HEK293T (cell line): ENCODE data around the gene CAV3.

Experiments used
- CTCF ChIA-PET: fragments of 350-600 bp; formaldehyde crosslinking; extraction: SDS; loops from one replicate; lab custom pipeline; 2021; ENCODE audit warnings: antibody characterized with exemption, inconsistent platforms; lab: Yijun Ruan, JAX
- POLR2A ChIA-PET: fragments of 350-600 bp; formaldehyde crosslinking; extraction: SDS; loops from one replicate; lab custom pipeline; 2020; ENCODE audit warnings: antibody characterized with exemption, inconsistent platforms; lab: Yijun Ruan, JAX
- DNase-seq: peaks from one replicate; pipeline ENCODE4 v3.0.0; 2012; ENCODE audit warnings: mixed read lengths; ENCODE audit errors: extremely low spot score
- ARNT ChIP-seq: fragments of 450-650 bp; IDR thresholded peaks from 2 replicates; pipeline ENCODE4 v1.6.1; 2017; ENCODE audit warnings: mild to moderate bottlenecking
- BHLHE40 ChIP-seq: fragments of 450-650 bp; IDR thresholded peaks from 2 replicates; pipeline ENCODE4 v1.6.1; 2016; ENCODE audit warnings: mild to moderate bottlenecking, moderate library complexity, borderline replicate concordance
- CTBP1 ChIP-seq: fragments of 450-650 bp; IDR thresholded peaks from 2 replicates; pipeline ENCODE4 v1.6.1; 2016; ENCODE audit warnings: borderline replicate concordance
- ELF4 ChIP-seq: fragments of 450-650 bp; IDR thresholded peaks from 2 replicates; pipeline ENCODE4 v1.6.1; 2017; ENCODE audit warnings: antibody characterized with exemption
- FOXA1 ChIP-seq: fragments of 450-650 bp; IDR thresholded peaks from 2 replicates; pipeline ENCODE4 v1.6.1; 2016; ENCODE audit warnings: mild to moderate bottlenecking
- FOXK2 ChIP-seq: fragments of 450-650 bp; IDR thresholded peaks from 2 replicates; pipeline ENCODE4 v1.6.1; 2016; ENCODE audit warnings: mild to moderate bottlenecking
- FOXM1 ChIP-seq: fragments of 450-650 bp; IDR thresholded peaks from 2 replicates; pipeline ENCODE4 v1.6.1; 2017; ENCODE audit warnings: mild to moderate bottlenecking, borderline replicate concordance
- HDGF ChIP-seq: fragments of 450-650 bp; IDR thresholded peaks from 2 replicates; pipeline ENCODE4 v1.6.1; 2017; ENCODE audit warnings: antibody characterized with exemption, borderline replicate concordance
- L3MBTL2 ChIP-seq: fragments of 450-650 bp; conservative IDR thresholded peaks from 2 replicates; pipeline ENCODE4 v1.6.1; 2016; ENCODE audit warnings: mild to moderate bottlenecking
- LEF1 ChIP-seq: fragments of 450-650 bp; IDR thresholded peaks from 2 replicates; pipeline ENCODE4 v1.6.1; 2017; ENCODE audit warnings: mild to moderate bottlenecking, borderline replicate concordance
- NFRKB ChIP-seq: fragments of 450-650 bp; IDR thresholded peaks from 2 replicates; pipeline ENCODE4 v1.6.1; 2016; ENCODE audit warnings: mild to moderate bottlenecking, moderate library complexity
- PKNOX1 ChIP-seq: fragments of 450-650 bp; IDR thresholded peaks from 2 replicates; pipeline ENCODE4 v1.6.1; 2016
- SP1 ChIP-seq: fragments of 450-650 bp; IDR thresholded peaks from 2 replicates; pipeline ENCODE4 v1.6.1; 2017
- SUZ12 ChIP-seq: fragments of 450-650 bp; IDR thresholded peaks from 2 replicates; pipeline ENCODE4 v1.6.1; 2016; ENCODE audit warnings: mild to moderate bottlenecking
- TARDBP ChIP-seq: fragments of 450-650 bp; IDR thresholded peaks from 2 replicates; pipeline ENCODE4 v1.6.1; 2016
- ZNF384 ChIP-seq: fragments of 450-650 bp; IDR thresholded peaks from 2 replicates; pipeline ENCODE4 v1.6.1; 2016

CAV3 gene

GRCh38 chr3:8776406-8776805, 42.8 kb downstream of the CAV3 start:
- CTCF ChIA-PET = no interaction called here
- TF ChIP-seq FOXM1 (no peak), L3MBTL2 (no peak), CTBP1 (no peak), SP1 (no peak), TARDBP (no peak)
- DNase-seq = no peak
- POLR2A ChIA-PET = no interaction called here

GRCh38 chr3:8777201-8777977, 43.8 kb downstream of the CAV3 start:
- no peak for DNase-seq
- CTCF ChIA-PET = interaction anchor here (0.6 to 2.3 kb wide), 2 partner anchors 7 to 1858 kb away, joined by 4 to 10 read pairs; partner anchors contain the start of gene OXTR
- POLR2A ChIA-PET = no interaction called here
- TF ChIP-seq FOXA1 = no peak
- TF ChIP-seq L3MBTL2 = no peak
- no peak for TF ChIP-seq PKNOX1
- TF ChIP-seq LEF1 = no peak
- TF ChIP-seq ELF4 = no peak
- no peak for TF ChIP-seq FOXK2
- no peak for TF ChIP-seq ARNT
- TF ChIP-seq BHLHE40 = no peak
- no peak for TF ChIP-seq HDGF
- TF ChIP-seq CTBP1 = no peak
- TF ChIP-seq ZNF384 = no peak

GRCh38 chr3:8777978-8778267, 44.3 kb downstream of the CAV3 start:
- CTCF ChIA-PET = interaction anchor here (0.6 to 2.3 kb wide), 2 partner anchors 8 to 1858 kb away, joined by 4 to 10 read pairs; partner anchors contain the start of gene OXTR

GRCh38 chr3:8778475-8778874, 44.9 kb downstream of the CAV3 start:
- ChIA-PET CTCF (interaction anchor here (2.3 kb wide), 1 partner anchor 9 kb away, joined by 10 read pairs; the partner anchor contains the start of gene OXTR), POLR2A (no interaction called here)
- no peak for DNase-seq
- TF ChIP-seq PKNOX1 = no peak
- TF ChIP-seq ELF4 = no peak
- no peak for TF ChIP-seq CTBP1
- TF ChIP-seq ARNT = no peak
- no peak for TF ChIP-seq HDGF
- no peak for TF ChIP-seq LEF1
- TF ChIP-seq TARDBP = no peak
- no peak for TF ChIP-seq FOXM1
- no peak for TF ChIP-seq BHLHE40
- TF ChIP-seq FOXK2 = no peak
- TF ChIP-seq L3MBTL2 = no peak
- no peak for TF ChIP-seq FOXA1
- TF ChIP-seq ZNF384 = no peak
- no peak for TF ChIP-seq SUZ12
- TF ChIP-seq NFRKB = no peak
- TF ChIP-seq SP1 = no peak

More at GRCh38 chr3:8777978-8778267, 44.3 kb downstream of the CAV3 start:
- TF ChIP-seq TARDBP = no peak
- no peak for TF ChIP-seq L3MBTL2
- no peak for TF ChIP-seq BHLHE40
- no peak for TF ChIP-seq SP1
- no peak for TF ChIP-seq NFRKB
- no peak for TF ChIP-seq SUZ12
- no peak for TF ChIP-seq HDGF
- TF ChIP-seq PKNOX1 = no peak
- no peak for TF ChIP-seq FOXM1
- no peak for TF ChIP-seq CTBP1
- TF ChIP-seq ELF4 = no peak
- no peak for TF ChIP-seq ZNF384
- no peak for TF ChIP-seq FOXA1
- no peak for DNase-seq
- POLR2A ChIA-PET = no interaction called here

GRCh38 chr3:8780279-8780678, 46.7 kb downstream of the CAV3 start:
- no peak for DNase-seq
- ChIA-PET POLR2A (no interaction called here), CTCF (no interaction called here)
- TF ChIP-seq ZNF384 (no peak), ELF4 (no peak), SUZ12 (no peak), FOXA1 (no peak), PKNOX1 (no peak), FOXM1 (no peak), ARNT (no peak), TARDBP (no peak), L3MBTL2 (no peak), HDGF (no peak), BHLHE40 (no peak), LEF1 (no peak), CTBP1 (no peak), FOXK2 (no peak), SP1 (no peak), NFRKB (no peak)
